HUDEP-2 (cell line): ENCODE results near the gene RAB15.

Source experiments
- DNase-seq, 76 experiments: peaks; one replicate each; lab custom pipeline; 2025; ENCODE audit not compliant: unreplicated experiment in 76 of 76; lab: John Stamatoyannopoulos, UW

The RAB15 gene

DNA sequence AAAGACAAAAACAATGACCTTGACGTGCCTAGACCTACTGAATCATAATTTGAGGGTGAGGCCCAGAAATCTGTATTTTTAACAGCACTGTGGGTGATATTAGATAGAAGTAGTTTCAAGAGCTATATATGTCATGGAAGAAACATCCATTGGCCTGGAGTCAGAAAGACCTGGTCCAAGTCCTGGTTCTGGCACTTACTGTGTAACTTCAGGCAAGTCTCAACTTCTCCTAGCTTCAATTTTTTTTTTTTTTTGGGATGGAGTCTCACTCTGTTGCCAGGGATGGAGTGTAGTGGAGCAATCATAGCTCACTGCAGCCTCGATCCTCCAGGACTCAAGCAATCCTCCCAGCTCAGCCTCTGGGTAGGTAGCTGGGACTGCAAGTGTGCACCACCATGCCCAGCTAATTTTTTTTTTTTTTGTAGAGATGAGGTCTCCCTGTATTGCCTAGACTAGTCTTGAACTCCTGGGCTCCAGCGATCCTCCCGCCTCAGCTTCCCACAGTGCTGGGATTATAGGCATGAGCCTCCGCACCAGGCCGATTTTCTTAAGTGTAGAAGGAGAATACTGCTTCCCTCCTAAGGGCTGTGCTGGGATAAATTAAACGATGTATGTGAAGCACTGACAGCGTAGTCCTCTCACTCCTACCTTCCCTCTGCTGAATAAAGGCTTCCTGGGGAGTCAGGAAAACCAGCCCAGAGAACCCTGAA, 15.3 kb downstream of the RAB15 start:
- no peak for DNase-seq

DNA sequence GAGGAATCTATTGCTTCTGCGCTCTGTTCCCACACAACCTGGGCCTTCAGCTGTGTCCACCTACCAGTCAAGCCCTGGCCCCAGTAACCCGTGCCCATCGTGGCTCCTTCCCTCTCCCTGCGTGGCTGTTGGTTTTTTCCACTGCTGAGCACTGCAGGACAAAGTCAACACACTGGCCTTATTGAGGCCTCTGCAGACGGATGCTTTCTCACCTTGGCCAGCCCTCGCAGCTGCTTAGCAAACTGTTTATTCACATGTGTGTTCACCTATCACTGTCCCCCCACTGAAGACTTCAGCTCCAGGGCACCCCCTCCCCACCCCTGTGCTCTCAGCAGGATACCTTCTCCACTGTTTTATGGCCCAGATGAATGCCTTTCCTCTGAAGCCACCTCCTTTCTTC, 16.8 kb downstream of the RAB15 start:
- no peak for DNase-seq

DNA sequence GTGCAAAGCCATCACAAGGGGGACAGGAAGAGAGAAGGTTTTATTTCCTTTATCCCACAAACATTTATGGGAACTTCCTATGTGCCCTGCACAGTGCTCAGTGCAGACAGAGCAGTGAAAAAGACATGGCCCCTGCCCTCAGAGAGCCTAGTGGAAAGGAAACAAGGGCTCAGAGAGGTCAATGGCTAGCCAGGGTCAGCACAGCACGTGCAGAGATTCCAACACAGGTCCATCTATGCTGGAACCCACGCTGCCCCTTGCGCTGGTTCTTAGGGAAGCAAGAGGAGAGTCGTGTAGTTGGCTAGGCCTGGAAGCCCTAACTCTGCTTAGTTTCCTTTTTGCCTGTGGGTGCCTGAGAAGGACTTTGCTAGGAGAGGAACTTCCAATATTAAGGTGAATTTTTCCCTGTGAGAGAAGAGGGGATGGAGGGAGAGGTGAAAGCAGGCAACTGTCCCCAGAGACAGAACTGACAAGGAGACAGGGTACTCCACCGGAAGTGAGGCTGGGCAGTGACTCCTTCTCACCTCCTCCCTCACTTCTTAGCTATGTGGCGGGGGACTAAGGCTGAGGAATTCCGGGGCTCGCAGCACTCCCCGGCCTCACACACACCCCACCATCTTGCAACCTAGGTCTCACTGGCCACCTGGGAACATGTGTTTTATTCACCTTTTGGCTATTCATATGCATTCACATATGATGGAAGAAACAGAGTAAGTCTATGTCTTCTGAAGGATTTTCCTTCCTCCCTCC, 17.5 kb downstream of the RAB15 start:
- no peak for DNase-seq

DNA sequence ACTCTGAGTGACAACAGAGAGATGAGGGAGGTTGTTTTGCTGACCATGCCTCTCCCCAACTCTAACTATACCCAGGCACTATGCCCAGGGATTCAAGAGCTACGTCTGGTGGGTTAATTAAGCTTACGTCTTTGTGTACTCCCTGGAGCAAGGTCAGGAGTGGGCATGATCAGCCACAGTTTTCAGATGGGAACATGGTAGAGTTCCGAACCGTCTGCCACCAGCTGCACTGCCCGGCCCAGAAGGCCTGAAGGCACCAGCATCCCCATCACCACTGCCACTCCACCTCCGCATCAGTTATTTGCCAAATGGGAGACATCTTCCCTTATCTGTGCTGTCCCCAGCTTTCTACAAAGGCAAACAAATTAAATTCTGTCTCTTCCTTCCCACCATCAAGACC, 18.5 kb downstream of the RAB15 start:
- DNase-seq = no peak

DNA sequence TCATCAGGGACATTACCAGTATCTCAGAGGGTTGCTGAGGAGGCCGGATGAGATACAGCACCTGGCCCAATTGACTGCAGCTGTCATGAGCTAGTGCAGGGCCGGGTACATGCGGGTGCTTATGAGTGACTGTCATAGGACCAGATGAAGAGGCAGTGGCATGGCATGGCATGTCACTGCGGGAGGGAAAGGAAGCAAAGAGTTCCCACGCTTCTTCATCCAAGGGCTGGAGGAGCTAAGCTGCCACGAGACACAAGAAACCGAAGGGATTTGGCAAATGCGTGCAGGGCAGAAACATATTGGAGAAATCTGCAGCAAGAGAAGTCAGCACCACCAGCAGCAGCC, 18.9 kb downstream of the RAB15 start:
- DNase-seq = no peak

DNA sequence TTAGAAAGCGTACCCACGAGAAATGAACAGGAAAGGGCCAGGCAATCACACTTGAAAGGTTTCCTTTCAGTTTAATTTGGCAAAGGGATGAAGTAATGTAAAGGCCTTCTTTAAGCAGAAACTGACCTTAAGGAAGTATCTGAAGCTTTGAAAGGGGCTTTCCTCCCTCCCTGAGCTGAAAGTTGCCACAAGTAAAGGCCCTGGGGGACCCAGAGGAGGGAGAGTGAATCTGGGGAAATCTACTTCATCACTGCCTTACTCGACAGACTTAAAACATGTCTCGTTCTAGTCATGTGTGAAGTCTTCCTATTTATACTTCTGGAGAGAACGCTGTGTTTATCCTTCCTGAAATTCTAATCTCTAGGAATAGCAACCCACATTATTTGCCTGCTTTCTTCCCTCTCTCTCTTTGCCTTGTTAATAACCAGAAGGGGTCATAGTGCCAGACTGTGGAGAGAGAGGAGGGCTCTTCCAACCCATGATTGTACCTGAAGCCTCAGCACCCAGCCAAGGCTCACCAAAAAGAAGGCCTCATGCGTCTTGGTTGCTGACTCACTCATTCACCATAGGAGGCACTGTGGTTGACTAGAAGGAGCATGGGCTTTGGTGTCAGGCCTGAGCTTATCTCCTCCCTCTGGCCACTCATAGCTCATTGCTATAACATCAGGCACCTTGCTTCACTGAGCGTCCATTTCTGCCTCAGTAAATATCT, 19.4 kb downstream of the RAB15 start:
- DNase-seq = peak in 23 of 76 experiments; percentile 2 to 61 (median 14)

DNA sequence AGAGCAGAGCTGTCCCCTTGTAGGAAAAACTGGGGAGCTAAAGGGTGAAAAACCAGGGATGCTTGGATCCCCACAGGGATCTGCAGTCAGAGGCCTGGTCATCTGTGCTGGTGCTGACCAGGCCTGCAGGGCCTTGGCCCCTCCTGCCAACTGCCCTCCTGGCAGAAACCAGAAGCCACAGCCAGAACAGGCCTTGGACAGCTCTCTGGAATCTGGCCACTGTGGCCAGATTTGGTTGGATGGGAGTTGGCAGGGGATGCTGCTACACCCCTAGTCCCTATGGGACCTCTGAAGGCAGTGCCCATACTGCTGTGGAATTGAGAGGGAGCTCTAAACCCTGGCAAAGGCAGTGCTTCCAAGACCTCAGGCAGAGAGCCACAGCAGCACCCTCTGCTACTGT, 20.4 kb downstream of the RAB15 start:
- no peak for DNase-seq

DNA sequence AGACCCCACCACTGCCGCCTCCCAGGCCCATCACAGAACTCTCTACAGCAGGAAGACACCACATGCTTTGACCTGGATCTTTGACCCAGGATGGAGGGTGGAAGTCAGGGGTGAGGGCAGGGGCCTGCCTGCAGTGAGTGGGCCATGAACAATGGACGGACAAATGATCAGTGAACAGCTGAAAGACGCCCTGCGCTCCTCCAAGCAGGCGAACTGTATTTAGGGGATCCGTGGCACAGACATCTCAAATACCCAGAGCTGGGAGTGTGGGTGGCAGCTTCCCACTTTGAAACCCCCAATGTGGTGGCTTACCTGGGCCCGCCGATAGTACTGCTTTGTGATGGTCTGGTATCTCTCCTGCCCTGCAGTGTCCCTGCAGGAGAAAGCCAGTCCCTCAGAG, 20.8 kb downstream of the RAB15 start:
- no peak for DNase-seq

DNA sequence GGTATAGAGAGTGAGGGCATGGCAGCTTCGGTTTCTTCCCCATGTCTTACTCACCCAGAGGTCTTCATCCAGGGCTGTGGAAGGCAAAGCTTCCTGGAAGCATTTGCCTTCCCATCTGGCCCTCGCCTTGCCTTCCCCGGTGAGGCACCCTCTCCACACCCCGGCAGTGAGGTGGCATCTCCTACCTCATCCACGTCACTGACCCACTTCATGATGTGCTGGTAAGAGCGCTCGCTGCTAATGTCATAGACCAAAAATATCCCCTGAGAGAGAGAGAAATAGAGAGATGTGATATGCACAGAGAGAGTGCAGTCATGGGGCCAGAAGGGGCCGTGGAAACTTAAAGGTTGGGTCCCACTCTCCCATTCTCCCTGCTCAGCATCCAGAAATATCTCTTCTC, 21.2 kb downstream of the RAB15 start:
- no peak for DNase-seq

DNA sequence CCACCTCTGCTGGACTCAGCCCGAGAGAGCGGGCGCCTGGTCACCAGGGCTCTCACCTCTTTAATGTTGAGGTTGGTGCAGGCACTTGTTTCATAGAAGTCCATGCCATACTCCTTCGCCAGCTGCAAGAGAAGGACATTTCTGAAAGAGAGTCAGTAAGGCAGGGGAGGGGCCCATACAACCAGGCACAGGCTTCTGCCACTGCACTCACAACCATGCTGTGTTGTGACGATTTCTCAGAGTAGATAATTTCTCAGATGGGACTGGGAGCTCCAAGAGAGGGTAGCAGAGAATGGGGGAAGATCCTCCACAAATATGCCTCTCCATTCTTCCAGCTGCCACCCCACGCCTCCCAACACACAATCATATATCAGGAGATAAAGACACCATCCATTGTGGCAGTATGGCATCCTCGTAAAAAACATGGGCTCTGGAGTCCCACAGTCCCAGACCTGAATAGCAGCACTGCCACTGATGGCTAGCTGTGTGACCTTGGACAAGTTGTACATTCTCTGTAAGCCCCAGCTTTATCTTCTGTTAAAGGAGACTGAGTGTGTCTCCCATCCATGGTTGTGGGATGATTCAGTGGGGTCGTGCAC, 23.4 kb downstream of the RAB15 start:
- DNase-seq = no peak

DNA sequence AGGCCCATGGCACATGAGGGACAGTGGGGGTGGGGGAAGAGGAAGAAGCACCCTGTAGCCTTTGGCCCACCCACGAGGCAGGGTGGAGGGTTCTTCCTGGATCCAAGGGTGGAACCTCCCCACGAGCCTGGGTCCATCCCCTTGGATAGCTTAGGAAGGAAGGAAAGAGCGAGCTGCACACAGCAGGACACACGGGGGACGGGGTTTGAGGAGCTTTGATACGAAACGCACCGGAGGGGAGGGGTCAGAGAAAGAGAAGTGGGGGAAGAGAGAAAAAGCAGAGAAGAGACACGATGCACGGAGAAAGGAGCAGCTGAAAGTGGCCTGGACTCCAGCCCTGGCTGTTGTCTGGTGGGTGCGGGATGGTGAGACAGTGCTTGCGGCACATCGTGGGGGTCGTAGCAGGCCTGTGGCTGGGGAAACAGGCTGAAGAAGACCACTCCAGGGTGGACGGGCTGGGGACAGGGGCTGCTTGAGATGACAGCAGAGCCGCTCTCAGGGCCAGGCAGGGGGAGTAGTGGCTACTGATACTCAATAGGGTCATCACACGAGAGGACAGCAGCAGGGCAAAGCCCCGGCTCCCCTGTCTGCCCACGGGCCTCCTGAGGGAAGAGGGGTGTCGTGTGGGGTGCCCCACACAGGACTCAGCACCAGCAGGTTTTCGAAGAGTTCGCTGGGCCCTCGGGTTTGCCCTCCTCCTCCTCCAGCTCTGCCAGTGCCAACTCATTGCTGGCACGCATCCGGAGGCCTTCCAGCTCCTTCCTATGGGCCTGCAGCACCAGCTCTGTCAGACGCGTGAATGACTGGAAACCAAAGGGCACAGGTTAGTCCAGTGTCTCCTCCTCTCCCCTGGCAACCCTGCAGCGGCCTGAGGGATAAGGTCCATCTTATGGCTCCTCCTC, 24.2 kb downstream of the RAB15 start:
- DNase-seq = no peak

DNA sequence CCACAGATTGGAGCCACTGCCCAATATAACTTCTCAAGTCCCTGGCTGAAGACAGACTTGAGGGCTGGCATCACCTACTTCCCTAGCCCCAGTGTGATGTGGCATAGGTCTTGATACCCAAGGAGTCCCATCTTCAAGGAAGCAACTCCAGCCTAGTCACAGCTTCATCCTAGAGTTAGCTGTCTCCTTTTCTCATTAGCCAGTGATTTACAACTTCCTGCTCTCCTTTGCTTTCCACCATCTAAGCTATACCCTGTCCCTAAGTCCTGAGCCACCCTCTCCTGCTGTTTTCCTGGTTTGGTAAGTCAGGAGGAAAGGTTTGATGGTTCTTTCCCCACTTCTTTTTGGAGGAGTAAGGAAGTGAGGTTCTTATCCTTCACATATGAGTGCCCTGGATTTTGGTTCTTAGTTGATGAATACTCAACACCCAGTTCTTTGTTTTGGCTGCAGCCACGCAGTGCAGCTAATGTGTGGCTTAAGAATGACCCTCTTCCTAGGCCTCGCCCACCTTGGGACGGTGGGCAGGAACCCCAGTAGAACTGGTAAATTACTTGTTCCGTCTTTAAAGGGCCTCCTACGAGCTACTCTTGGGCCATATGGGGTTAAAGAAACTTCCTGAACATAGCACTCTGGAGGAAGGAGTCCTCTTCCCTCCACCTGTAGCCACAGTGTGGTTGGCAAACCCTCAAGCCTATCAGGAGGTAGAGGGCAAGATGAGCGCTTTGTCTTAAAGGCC, 25.7 kb downstream of the RAB15 start:
- DNase-seq = no peak

DNA sequence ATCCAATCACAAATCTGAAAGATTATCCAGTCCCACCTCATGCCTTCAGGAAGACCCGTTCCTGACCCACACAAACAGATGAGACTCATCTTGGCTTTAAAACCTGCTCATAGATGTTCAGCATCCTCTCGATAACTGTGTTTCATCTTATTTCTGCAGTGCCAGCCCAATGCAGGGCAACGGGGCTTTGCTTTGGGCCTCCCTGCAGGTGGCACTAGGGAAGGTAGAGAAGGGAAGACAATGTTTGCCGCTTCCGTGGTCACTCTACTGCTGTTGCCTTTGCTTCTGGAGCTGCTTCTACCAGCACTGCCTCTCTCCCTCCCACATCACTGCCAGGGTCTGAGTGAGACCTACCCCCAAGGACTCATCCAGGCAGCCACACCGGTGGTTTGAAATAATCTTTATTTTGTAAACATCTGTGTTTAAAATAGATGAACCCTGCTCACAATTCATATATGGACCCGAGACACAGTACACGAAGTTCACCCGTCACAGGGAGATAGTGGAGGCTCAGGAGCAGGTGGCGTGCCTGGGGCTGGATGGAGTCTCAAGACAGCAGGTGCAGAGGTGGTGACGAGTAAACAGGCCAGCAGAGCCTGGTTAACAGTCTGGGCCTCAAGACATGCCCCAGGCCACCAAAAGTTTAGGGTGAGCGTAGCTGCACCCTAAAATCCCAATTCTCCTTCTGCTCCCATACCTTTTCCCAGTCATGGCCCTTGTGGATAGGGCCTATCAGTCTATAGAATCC, 26.5 kb downstream of the RAB15 start:
- no peak for DNase-seq

DNA sequence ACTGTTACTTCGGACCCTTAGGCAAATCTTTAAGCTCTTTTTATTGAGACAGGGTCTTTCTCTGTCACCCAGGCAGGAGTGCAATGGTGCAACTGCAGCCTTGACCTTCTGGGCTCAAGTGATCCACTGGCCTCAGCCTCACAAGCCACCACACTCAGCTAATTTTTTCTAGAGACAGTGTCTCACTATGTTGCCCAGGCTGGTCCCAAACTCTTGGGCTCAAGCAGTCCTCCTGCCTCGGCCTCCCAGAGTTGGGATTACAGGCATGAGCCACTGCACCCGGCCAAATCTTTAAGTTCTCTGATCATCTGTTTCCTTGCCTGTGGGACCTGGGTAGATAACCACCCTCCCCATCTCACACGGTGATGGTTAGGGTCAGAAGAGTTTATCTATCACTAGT, 27.3 kb downstream of the RAB15 start:
- DNase-seq = no peak

DNA sequence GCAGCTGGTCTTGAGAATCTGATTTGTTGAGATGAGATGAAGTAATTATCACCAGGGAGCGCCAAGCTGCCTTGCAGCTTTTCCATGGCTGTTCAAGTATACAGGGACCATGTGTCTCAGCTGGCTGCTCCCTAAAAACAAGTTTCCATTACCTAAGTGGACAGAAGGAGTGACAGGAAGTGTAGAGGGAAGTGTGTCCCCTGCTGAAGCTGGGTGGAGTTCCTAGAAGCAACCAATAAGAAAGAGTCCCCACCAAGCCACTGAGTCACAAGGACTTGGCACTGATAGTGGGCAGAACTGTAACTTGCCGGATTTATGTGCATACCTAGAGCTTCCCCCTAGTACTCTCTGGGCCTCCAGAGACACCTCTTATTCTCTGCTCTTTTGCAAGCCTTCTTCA, 28.1 kb downstream of the RAB15 start:
- no peak for DNase-seq

DNA sequence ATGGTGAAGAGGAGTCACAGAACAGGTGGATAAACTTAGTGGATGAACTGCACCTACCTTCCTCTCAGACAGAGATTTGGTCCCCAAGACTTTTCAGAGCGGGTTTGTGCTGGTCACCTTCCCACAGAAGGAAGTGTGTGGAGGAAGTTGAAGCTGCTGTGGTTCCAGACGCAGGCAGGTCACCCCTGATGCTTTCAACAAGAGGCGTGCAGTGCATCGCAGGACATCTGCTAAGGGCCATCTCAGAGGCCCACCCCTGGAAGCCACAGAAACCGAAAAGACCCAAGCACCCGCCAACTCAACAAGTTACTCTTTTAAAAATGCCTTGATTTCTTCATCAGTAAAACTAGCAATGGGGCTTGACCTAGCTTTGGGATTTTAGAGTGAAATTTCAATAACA, 28.6 kb downstream of the RAB15 start:
- DNase-seq = no peak

DNA sequence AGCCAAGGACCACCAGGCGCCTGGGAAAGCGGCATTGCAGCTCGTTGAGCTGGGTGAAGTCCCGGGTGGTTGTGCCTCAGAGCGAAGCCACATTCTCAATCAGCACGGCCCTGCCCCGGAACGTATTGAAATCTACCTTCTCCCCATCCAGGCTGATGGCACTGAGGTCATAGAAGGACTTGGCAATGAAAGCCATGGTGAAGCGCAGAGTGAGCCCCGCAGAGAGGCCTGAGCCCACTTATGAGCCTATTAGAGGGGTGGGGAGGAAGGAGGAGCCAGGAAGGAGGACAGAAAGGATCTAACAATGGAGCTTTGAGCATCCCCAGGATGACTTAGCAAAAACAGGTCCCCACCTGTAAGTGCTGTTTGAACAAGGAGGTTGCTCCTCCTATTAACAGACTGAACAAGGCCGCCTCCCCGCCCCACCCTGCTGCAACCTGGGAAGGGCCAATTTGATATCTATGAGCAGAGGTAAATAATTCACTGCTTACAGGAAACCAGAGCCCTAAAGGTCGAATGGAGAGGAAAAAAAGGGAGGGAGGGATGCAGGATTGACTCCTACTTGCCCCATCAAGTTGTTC, 29.5 kb downstream of the RAB15 start, which contains the start of gene GPX2:
Gene GPX2 (minus strand): TSS at position 215 of the 581 bp plus-strand sequence. CDS start 19 bp downstream, at position 196.
- no peak for DNase-seq

DNA sequence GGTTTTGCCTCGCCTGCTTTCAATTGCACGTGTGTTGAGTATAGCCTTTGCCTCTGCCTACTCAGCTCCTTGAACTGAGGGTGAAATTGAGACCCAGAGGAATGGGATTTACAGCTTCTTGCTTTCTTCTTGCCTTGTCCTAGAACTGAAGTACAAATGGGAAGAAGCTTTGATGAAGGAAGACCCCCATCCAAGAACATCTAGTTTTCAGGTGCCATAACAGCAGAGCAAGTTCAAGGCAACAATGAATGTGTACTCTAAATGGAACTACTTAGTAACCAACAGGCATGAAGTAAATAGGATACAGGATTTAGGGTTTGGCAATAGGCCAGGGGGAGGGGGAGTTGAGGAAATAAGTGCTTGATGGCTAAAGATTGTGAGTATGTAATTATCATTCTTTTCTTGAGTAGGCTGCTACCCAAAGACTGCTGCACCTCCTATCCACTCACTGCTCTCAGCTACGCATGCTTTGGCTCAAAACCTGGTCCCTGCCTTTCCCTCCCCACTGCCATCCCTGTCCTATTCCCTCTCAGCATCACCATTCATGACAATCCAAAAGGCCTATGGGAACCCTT, 31.7 kb downstream of the RAB15 start:
- no peak for DNase-seq
